ENCODE results near the gene CHRNB2. TPM values are rescaled to one million over a fixed set of nuclear protein-coding genes. Genes with fewer than 3 reads are reported as not detected.

Gene CHRNB2
- total RNA-seq, 2 experiments from 2014 or later: not detected

- CTCF ChIA-PET: interaction anchor here (0.6 to 3.3 kb wide), 5 partner anchors 11 to 223 kb away, joined by 3 to 12 read pairs (median 3); no protein-coding TSS in a partner anchor
- no peak for DNase-seq
- H3K27me3 Mint-ChIP-seq: no peaks in the 10 kb centered on the region
- H3K9me3 Mint-ChIP-seq: no peaks in the 10 kb centered on the region
- H3K27ac Mint-ChIP-seq: peak overlapping the region; percentile 86
- peak overlapping the region; percentile 88 for H3K4me3 Mint-ChIP-seq
- intact Hi-C loops (cut with micrococcal nuclease): loop anchor here (5.0 kb wide), 1 partner anchor 205 kb away; no protein-coding TSS in a partner anchor
- H3K4me1 Mint-ChIP-seq (ENCODE audit: low read depth): peaks cover 28% of the 10 kb centered on the region
- H3K36me3 Mint-ChIP-seq: peaks cover 38% of the 10 kb centered on the region
- POLR2A ChIA-PET: no interaction called here
Observed at GRCh38 chr1:154557248-154557938, 10.2 kb upstream of the CHRNB2 start.

GRCh38 chr1:154557939-154558719, 9.4 kb upstream of the CHRNB2 start, which contains the start of gene UBE2Q1:
Gene UBE2Q1, minus strand, starts transcription at chr1:154558662. Its CDS starts 109 bp downstream, at chr1:154558553.
- Mint-ChIP-seq H3K9me3 (no peaks in the 10 kb centered on the region), H3K27ac (peak within 1 kb of the TSS; percentile 94), H3K36me3 (peaks cover 31% of the 10 kb centered on the region), H3K4me1 (ENCODE audit: low read depth) (peaks cover 28% of the 10 kb centered on the region), H3K4me3 (peak within 1 kb of the TSS; percentile 90), H3K27me3 (no peaks in the 10 kb centered on the region)
- peak; percentile 52 for DNase-seq
- ChIA-PET POLR2A (no interaction called here), CTCF (interaction anchor here (0.6 to 3.3 kb wide), 3 partner anchors 11 to 164 kb away, joined by 3 to 12 read pairs (median 3); no protein-coding TSS in a partner anchor)
- intact Hi-C loops (cut with micrococcal nuclease): loop anchor here (1.0 to 5.0 kb wide), 6 partner anchors 69 to 443 kb away; partner anchors contain the start of gene CKS1B

- intact Hi-C loops (cut with micrococcal nuclease): loop anchor here (1.0 to 5.0 kb wide), 12 partner anchors 49 to 525 kb away; partner anchors contain the start of genes ADAR and CKS1B
- H3K4me1 Mint-ChIP-seq (ENCODE audit: low read depth): peaks cover 26% of the 10 kb centered on the region
- H3K9me3 Mint-ChIP-seq: no peaks in the 10 kb centered on the region
- peak; percentile 100 for DNase-seq
- POLR2A ChIA-PET: interaction anchor here (1.0 to 1.4 kb wide), 3 partner anchors 48 to 320 kb away, joined by 3 read pairs; no protein-coding TSS in a partner anchor
- H3K4me3 Mint-ChIP-seq: peak overlapping the region; percentile 90
- H3K27ac Mint-ChIP-seq: peak overlapping the region; percentile 94
- CTCF ChIA-PET: interaction anchor here (0.7 to 3.3 kb wide), 44 partner anchors 10 to 614 kb away, joined by 3 to 39 read pairs (median 6); partner anchors contain the start of genes CHRNB2, KCNN3, KRTCAP2 and PMVK
- H3K36me3 Mint-ChIP-seq: peaks cover 24% of the 10 kb centered on the region
- no peaks in the 10 kb centered on the region for H3K27me3 Mint-ChIP-seq
Observed at GRCh38 chr1:154558720-154559465, 8.7 kb upstream of the CHRNB2 start.

- intact Hi-C loops (cut with micrococcal nuclease): loop anchor here (1.0 to 5.0 kb wide), 11 partner anchors 49 to 525 kb away; partner anchors contain the start of gene ADAR
- H3K9me3 Mint-ChIP-seq: no peaks in the 10 kb centered on the region
- peak; percentile 88 for DNase-seq
- H3K4me1 Mint-ChIP-seq (ENCODE audit: low read depth): peaks cover 26% of the 10 kb centered on the region
- H3K4me3 Mint-ChIP-seq: peak overlapping the region; percentile 90
- H3K36me3 Mint-ChIP-seq: peaks cover 23% of the 10 kb centered on the region
- ChIA-PET POLR2A (interaction anchor here (0.7 to 1.4 kb wide), 4 partner anchors 47 to 392 kb away, joined by 3 to 4 read pairs (median 3); no protein-coding TSS in a partner anchor), CTCF (interaction anchor here (0.6 to 3.0 kb wide), 60 partner anchors 9 to 613 kb away, joined by 3 to 39 read pairs (median 4); partner anchors contain the start of genes ADAM15, ATP8B2, CHRNB2 and KCNN3)
- peak overlapping the region; percentile 94 for H3K27ac Mint-ChIP-seq
- no peaks in the 10 kb centered on the region for H3K27me3 Mint-ChIP-seq
Observed at GRCh38 chr1:154559466-154560044, 8.0 kb upstream of the CHRNB2 start.

- no peak overlapping the region for H3K4me3 Mint-ChIP-seq
- CTCF ChIA-PET: no interaction called here
Observed at GRCh38 chr1:154565876-154566275, 1.7 kb upstream of the CHRNB2 start.

GRCh38 chr1:154568157-154568815, 708 bp downstream of the CHRNB2 start:
- peaks cover 20% of the 10 kb centered on the region for H3K27me3 Mint-ChIP-seq
- H3K4me3 Mint-ChIP-seq: peak overlapping the region; percentile 36
- CTCF ChIA-PET: interaction anchor here (0.7 to 2.4 kb wide), 6 partner anchors 9 to 310 kb away, joined by 3 to 27 read pairs (median 3); no protein-coding TSS in a partner anchor
- POLR2A ChIA-PET: interaction anchor here (0.6 kb wide), 1 partner anchor 76 kb away, joined by 3 read pairs; no protein-coding TSS in a partner anchor
- no peaks in the 10 kb centered on the region for H3K36me3 Mint-ChIP-seq
- H3K9me3 Mint-ChIP-seq: no peaks in the 10 kb centered on the region
- peaks cover 9% of the 10 kb centered on the region for H3K4me1 Mint-ChIP-seq (ENCODE audit: low read depth)
- DNase-seq: no peak
- no peak overlapping the region for H3K27ac Mint-ChIP-seq
- intact Hi-C loops (cut with micrococcal nuclease): no loop called here

More at GRCh38 chr1:154565876-154566275, 1.7 kb upstream of the CHRNB2 start:
- intact Hi-C loops (cut with micrococcal nuclease): no loop called here
- Mint-ChIP-seq H3K27ac (no peak overlapping the region), H3K9me3 (no peaks in the 10 kb centered on the region), H3K36me3 (no peaks in the 10 kb centered on the region), H3K4me1 (ENCODE audit: low read depth) (peaks cover 9% of the 10 kb centered on the region), H3K27me3 (peaks cover 20% of the 10 kb centered on the region)
- POLR2A ChIA-PET: interaction anchor here (1.0 kb wide), 1 partner anchor 10 kb away, joined by 3 read pairs; no protein-coding TSS in a partner anchor
- no peak for DNase-seq

- intact Hi-C loops (cut with micrococcal nuclease): no loop called here
- H3K4me3 Mint-ChIP-seq: no peak overlapping the region
- CTCF ChIA-PET: no interaction called here
- no peaks in the 10 kb centered on the region for H3K9me3 Mint-ChIP-seq
- no peak overlapping the region for H3K27ac Mint-ChIP-seq
- no peak for DNase-seq
- POLR2A ChIA-PET: no interaction called here
- no peaks in the 10 kb centered on the region for H3K36me3 Mint-ChIP-seq
- H3K4me1 Mint-ChIP-seq (ENCODE audit: low read depth): peaks cover 9% of the 10 kb centered on the region
- peaks cover 16% of the 10 kb centered on the region for H3K27me3 Mint-ChIP-seq
Observed at GRCh38 chr1:154571244-154571963, 3.8 kb downstream of the CHRNB2 start.

GRCh38 chr1:154571964-154572288, 4.3 kb downstream of the CHRNB2 start:
- intact Hi-C loops (cut with micrococcal nuclease): no loop called here
- Mint-ChIP-seq H3K36me3 (no peaks in the 10 kb centered on the region), H3K9me3 (no peaks in the 10 kb centered on the region), H3K4me3 (no peak overlapping the region), H3K27ac (no peak overlapping the region), H3K27me3 (peaks cover 11% of the 10 kb centered on the region), H3K4me1 (ENCODE audit: low read depth) (peaks cover 9% of the 10 kb centered on the region)
- ChIA-PET CTCF (no interaction called here), POLR2A (no interaction called here)
- DNase-seq: no peak

- H3K4me3 Mint-ChIP-seq: no peak overlapping the region
- intact Hi-C loops (cut with micrococcal nuclease): no loop called here
- no peaks in the 10 kb centered on the region for H3K9me3 Mint-ChIP-seq
- POLR2A ChIA-PET: interaction anchor here (1.5 kb wide), 1 partner anchor 97 kb away, joined by 3 read pairs; no protein-coding TSS in a partner anchor
- H3K4me1 Mint-ChIP-seq (ENCODE audit: low read depth): peaks cover 6% of the 10 kb centered on the region
- no peak for DNase-seq
- no peaks in the 10 kb centered on the region for H3K36me3 Mint-ChIP-seq
- no peak overlapping the region for H3K27ac Mint-ChIP-seq
- H3K27me3 Mint-ChIP-seq: peaks cover 8% of the 10 kb centered on the region
- CTCF ChIA-PET: interaction anchor here (0.8 to 1.0 kb wide), 3 partner anchors 13 to 306 kb away, joined by 3 read pairs; no protein-coding TSS in a partner anchor
Observed at GRCh38 chr1:154572468-154573167, 5.0 kb downstream of the CHRNB2 start.

- H3K27ac Mint-ChIP-seq: no peak overlapping the region
- POLR2A ChIA-PET: interaction anchor here (1.5 kb wide), 1 partner anchor 97 kb away, joined by 3 read pairs; no protein-coding TSS in a partner anchor
Observed at GRCh38 chr1:154573168-154573510, 5.6 kb downstream of the CHRNB2 start.

More at GRCh38 chr1:154573168-154573510, 5.6 kb downstream of the CHRNB2 start:
- no peak overlapping the region for H3K4me3 Mint-ChIP-seq
- H3K27me3 Mint-ChIP-seq: peaks cover 4% of the 10 kb centered on the region
- DNase-seq: no peak
- H3K9me3 Mint-ChIP-seq: no peaks in the 10 kb centered on the region
- no peaks in the 10 kb centered on the region for H3K36me3 Mint-ChIP-seq
- CTCF ChIA-PET: interaction anchor here (0.8 to 1.2 kb wide), 4 partner anchors 13 to 305 kb away, joined by 3 read pairs; no protein-coding TSS in a partner anchor
- H3K4me1 Mint-ChIP-seq (ENCODE audit: low read depth): peaks cover 1% of the 10 kb centered on the region
- intact Hi-C loops (cut with micrococcal nuclease): no loop called here

Measured in activated CD4-positive, alpha-beta memory T cell treated with anti-CD3 and anti-CD28 coated beads for 36 hours (primary cell).